Activated naive CD4-positive, alpha-beta T cell treated with Interleukin-2 at 50 U/mL for 16 hours (primary cell): Measurements from ENCODE around the gene KRT82.
"Not testable (repeated sequence)": the region's sequence is repeated elsewhere in the genome, so short reads cannot be mapped to it uniquely, and the experiment has no call there.

Experiments used
- DNase-seq: peaks from one replicate; pipeline ENCODE4 v3.0.0-alpha.2; 2020

Gene KRT82

DNA sequence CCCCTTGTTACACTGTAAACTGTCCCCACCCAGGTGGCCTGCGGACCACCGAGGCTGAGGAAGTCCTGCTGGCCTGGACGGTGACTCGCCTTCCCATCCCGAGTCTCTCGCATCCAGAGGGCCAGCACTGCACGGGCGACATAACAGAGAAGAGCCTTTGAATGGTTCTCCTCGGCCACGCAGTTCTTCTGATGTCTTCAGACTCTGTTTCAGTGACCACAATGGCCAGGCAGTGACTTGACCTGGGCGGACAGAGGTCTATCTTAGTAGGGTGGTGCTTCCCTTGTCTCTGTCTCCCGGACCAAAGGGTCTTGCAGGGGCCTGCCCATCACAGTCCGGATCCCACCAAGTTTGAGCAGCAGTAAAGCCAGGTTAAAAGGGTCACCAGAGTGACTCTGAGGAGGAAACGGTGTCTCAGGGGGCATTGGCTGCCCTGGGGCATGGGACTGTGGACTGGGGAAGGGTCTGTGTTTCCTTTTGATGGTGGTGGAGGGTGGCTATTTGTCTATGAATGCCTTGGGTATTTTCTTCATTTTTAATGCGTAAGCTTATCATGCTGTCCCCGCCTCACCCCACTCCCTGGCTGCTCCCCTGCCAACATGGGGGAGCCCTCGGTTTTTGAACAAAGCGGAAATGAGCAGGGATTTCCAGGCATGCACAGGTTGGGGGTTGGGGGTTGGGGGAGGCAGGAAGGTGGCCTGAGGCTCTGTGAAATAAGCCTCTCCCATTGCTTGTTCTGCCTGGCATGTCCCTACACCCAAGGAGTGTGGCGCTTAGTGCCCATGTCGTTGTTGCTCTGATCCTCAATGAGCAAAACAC, 49.2 kb downstream of the KRT82 start:
- DNase-seq = no peak

DNA sequence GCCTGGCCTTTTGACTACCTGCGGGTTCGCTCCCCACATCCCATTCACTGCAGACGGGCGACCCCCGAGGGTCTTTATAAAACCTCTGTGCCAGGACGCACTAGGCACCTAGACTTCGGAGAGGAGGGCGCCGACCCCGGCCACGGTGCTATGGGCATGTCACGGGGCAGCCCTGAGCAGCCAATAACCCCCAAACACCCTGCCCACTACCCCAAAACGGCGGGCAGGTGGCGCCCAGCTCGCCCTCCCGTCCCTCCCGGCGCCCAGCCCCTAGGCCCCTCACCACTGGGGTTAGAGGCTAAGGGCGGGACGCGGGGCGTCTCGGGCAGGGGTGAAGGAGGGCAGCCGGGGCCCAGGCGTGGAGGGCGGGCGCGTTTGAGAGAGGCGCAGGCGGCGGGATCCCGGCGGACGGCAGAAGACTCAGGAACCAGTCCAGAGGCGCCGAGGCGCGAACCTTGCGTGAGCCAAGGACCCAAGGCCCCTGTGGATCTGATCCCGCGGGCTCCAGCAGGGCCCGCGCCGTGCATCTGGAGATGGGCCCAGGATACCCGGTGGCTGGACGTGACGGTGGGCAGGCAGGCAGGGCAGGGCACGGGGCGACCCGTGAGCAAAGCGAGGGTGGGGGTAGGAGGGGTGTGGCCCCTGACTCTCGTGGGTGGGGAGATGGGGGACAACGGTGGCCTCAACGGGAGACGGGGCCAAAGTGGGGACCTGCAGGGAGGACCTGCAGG, 49.9 kb downstream of the KRT82 start:
- DNase-seq = no peak

DNA sequence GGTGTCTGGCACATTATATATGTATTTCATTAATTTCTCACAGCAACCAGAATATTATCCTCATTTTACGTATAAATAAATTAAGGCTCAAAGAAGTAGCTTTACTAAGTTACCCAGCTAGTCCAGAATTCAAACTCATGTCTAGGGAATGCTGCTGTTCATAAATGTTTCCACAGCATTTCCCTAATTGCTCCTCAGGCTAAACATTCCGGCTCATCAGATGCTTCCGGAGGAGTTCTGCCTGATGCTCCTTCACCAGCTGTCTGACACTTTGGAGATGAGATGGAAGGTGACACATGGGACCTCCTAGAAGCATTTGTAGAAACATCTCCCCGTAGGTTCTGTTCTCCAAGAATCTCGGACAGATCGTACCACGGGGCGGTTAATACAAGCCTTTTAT, 51.0 kb downstream of the KRT82 start:
- DNase-seq = no peak

DNA sequence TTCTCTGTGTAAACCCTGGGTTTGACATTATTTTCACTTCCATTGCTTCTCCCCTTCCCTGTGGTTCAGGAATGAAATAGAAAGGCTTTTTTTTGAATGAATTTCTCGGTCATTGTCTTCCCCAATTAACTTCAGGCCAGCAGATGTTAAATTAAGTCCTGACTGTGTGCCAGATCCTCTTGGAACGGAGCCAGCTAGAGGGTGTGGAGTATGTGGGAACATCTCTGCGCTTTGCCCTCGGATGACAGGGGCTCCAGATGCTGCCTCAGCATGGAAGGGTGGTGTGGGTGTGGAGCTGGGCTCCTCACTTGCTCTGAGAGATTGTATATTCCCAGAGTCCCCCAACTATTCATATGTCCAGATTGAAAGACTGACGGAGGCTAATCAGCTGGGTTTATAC, 51.9 kb downstream of the KRT82 start:
- DNase-seq = no peak

DNA sequence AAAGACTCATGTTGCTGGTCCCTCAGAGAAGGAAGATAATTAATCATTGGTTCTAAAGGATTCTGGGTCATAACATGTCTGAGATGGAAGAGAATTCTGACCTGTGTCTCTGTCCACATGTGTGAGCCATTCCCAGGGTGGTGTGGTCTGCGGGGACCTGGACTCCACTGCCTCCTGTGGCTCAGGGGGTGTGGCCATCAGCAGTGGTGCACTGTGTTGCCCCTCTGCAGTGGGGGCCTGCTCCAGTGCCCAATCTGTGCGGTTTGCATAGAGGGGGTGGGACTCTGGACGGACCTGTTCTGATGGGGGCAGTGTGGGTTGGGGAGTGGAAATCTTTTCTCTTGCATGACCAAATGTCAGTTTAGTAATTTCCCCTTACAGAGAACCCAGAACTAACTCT, 52.4 kb downstream of the KRT82 start:
- DNase-seq = no peak

DNA sequence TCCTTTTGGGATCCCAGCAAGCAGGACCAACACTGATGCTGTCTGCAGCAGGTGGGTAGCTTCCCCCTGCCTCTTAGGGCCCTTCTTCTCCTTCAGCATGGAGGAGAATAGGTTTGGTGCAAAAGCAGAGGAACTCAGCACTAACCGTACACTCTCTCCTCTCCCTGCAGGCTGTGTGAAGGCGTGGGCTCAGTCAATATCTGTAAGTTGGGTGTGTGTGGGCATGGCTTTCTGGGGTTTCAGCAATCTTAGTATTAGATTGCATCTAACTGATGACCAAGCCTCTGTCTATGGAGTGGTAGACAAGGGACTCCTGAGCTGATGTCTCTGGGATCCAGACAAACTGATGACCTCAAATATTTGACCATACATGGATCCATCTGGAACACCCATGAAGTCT, 53.2 kb downstream of the KRT82 start:
- DNase-seq = no peak

DNA sequence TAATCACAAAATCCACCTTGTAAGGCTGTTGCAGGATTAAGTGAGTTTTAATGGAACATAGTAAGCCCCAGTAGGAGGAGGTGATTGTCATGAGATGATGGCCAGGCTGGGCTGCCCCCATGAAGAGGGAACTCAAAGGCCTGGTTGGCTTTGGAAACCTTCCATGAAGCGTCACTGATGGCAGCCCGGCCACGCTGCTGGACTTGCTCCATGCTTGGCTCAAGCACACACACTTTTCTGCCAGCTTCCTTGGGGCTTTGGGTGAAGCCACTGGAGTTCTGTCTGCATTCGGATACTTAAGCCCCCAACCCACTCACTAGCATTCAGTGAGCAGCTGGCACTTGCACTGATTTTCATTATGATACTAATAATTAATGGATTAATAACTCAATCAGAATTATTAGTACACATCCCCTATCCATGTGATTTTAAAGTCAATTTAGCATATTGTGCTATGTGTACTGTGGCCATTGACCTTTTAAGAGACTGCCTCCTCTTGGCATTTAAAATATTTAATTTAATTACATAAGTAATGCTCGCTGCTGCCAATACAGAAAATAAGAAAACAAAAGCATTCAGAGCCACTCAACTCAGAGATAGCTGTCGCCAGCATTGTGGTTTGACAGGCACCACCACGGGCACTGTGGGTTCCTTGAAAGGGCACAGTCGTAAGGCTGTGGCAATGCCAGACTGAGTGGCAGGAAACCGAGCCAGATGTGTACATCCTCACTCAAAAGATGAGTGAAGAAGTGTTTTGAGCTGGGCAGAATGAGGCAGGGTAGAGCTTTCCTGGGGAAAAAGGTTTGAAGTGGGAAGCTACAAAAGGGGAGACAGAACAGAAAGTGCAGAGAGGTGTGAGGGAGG, 54.7 kb downstream of the KRT82 start:
- peak; percentile 52 for DNase-seq

DNA sequence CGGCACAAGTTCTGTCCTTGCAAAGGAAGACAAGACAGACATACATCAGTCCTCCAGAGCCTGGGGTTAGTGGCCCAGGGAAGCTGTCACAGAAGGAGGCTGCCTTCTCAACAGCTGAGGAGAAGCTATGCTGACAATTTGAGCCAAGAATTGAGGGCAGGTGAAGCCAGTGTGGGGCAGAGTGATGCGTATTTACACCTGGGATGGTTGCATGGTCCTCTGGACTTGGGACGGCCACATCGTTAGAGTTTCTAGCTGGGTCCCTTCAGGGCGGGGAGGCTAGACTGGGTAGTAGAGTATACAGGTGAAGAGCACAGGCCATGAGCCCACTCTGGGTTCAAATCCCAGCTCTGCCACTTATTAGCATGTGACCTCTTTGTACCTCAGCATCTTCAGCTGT, 55.3 kb downstream of the KRT82 start:
- no peak for DNase-seq

DNA sequence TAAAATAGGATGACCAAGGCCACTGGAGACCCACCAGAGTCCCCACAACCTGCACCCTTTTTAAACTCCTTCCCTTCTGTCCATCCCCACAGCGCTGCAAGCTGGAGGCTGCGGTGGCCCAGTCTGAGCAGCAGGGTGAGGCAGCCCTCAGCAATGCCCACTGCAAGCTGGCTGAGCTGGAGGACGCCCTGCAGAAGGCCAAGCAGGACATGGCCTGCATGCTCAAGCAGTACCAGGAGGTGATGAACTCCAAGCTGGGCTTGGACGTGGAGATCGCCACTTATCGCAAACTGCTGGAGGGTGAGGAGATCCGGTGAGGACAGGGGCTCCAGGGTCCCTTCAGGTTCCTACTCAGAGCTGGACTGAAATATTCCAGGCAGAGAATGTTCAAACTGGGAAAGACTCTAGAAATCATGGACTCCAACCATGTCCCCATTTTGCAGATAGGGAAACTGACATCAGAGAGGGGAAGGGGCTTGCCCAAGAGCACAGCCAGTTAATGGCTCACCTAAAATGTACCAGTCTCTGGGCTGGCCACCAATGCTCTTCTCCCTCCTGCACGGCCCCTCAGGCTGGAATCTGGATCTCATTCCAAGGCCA, 56.0 kb downstream of the KRT82 start:
- no peak for DNase-seq

DNA sequence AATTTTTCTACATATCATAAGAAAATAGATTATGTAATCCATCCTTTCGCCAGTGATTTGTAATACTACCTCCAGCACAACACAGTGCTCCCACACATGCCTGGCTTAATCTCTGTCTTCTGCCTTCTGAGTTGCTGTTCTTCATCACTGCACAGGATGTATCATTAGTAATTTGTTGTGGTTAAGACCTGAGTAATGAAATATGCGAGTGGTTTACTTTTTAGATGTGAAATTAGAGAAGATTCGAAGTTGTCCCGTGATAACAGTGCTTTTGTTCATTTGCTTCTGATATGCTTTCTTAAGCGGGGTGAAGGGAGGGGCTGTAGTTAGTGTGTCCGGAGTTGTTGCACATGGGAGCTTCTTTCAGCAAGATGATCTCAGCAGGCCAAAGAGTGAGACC, 56.9 kb downstream of the KRT82 start:
- no peak for DNase-seq

DNA sequence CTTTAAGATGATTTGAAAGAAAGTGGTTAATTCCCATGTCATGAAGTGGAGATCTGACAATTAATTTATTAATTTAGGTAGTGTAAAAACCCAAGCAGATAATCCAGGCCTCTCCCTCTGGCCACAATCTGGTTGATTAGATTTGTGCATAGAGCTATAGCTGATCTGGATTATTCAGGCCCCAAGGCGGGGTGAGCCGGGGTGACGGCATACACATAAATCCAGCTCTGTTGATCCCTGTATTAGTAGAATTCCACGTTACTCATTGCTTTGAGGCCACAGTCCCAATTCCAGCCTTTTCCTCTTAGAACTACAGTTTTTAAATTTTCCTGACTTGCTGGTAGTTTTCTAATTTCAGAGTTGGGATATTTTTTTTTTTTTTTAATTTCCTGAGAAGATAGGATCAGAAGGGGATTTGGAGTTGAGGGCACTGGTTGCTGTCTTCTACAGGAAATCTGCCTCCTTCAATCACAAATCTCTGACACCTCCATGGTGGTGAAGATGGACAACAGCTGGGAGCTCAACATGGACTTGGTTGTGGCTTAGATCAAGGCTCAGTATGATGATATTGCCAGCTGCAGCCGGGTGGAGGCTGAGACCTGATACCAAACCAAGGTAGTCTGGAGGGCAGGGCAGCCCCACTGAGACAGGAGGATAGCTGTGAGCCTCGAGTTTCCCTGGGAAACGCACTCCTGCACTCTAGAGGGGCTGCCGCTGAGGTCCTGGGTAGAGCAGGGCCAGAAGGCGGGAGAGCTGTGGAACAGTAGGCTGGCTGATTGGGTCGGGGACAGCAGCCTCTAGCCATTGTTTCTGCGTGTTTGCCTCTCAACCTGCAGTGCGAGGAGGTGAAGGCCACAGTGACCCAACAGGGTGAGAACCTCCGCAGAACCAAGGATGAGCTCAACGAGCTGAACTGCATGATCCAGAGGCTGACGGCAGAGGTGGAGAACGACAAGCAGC, 58.3 kb downstream of the KRT82 start:
- DNase-seq = no peak

DNA sequence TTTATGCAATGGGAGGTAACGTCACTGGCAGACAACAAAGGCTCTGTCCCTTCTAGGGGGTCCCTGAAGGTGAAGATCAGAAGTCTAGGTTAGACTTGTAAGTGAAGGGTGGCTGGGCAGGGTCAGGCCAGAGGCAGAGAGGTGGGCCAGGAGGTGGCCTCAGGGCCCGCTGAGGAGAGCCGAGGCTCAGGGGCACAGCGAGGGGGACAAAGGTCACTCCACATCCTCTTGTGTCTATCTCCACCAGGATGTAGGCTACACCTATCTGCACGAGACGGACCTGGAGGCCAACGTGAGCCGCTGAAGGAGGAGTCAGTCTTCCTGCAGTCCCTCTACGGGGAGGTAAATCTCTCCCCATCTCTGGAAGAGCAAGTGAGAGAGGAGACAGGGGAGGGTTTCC, 59.1 kb downstream of the KRT82 start:
- DNase-seq = no peak

DNA sequence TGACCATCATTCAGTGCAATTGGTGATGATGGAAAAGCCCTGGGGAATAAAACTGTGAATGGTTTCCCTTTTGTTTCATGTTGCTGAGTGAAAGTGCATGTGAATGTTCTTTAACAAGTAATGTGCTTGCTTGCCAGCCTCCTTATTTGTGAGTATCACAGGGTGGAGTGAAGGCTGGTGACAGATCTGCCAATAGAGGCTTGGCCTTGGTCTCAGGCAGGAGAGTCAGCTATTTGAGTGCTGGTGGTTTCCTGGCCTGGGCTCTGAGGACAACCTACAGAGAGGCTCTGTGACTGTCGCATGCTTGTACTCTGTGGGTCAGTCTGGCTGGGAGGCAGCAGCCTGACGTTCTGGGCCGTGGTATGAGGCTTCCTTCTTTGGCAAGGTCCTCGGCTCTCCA, 59.5 kb downstream of the KRT82 start:
- no peak for DNase-seq

DNA sequence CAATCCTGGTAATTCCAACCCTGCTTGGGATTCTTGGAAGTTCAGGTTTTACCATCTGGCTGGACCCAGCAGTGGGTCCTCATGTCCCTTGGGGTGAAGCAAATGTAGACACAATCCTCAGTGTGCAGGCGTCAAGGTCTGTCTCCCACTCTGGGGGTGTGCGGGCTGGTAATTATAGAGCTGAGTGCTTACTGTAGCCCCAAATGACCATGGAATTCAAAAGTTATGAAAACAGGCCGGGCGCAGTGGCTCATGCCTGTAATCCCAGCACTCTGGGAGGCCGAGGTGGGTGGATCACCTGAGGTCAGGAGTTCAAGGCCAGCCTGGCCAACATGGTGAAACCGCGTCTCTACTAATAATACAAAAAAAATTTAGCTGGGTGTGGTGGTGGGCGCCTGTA, 61.1 kb downstream of the KRT82 start:
- not testable (repeated sequence) for DNase-seq

DNA sequence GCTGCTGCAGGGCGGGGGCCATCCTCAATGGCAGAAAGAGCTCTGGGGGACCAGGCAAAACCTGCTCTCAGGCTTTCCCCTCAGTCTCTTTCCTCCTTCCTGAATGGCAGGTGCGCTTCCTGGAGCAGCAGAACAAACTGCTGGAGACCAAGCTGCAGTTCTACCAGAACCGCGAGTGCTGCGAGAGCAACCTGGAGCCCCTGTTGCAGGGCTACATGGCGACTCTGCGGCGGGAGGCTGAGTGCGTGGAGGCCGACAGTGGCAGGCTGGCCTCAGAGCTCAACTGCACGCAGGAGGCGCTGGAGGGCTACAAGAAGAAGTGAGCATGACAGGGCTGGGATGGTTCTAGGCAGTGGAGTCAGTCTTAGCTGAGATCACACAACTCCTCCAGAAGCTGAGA, 62.0 kb downstream of the KRT82 start:
- DNase-seq = no peak
